Effector memory CD4-positive, alpha-beta T cell (primary cell): ENCODE measurements around the gene FCN2.

Experiments
- DNase-seq, 3 donors: peaks; one replicate each; pipeline ENCODE4 v3.0.0-alpha.2; 2020
- H3K27ac ChIP-seq: 2 replicates; pipeline ENCODE4 v1.7.0; 2013; ENCODE audit warnings: mild to moderate bottlenecking, low read length, moderate library complexity; ENCODE audit not compliant: insufficient read depth, poor library complexity, severe bottlenecking
- H3K27me3 ChIP-seq: replicated peaks from 2 replicates; pipeline ENCODE4 v1.7.0; 2013; ENCODE audit warnings: mild to moderate bottlenecking, low read length; ENCODE audit not compliant: insufficient read depth, control insufficient read depth, poor library complexity, severe bottlenecking
- H3K36me3 ChIP-seq: 2 replicates; pipeline ENCODE4 v1.7.0; 2013; ENCODE audit warnings: mild to moderate bottlenecking, low read length, moderate library complexity; ENCODE audit not compliant: control insufficient read depth, insufficient read depth
- H3K4me1 ChIP-seq: 2 replicates; pipeline ENCODE4 v1.7.0; 2013; ENCODE audit warnings: low read length, mild to moderate bottlenecking; ENCODE audit not compliant: control insufficient read depth, insufficient read depth, poor library complexity, severe bottlenecking
- H3K4me3 ChIP-seq: 2 replicates; pipeline ENCODE4 v1.7.0; 2013; ENCODE audit warnings: low read length, low read depth, mild to moderate bottlenecking; ENCODE audit not compliant: insufficient read depth, poor library complexity, severe bottlenecking
- H3K9me3 ChIP-seq: 2 replicates; pipeline ENCODE4 v1.7.0; 2013; ENCODE audit warnings: mild to moderate bottlenecking, low read length, moderate library complexity; ENCODE audit not compliant: control insufficient read depth
- total RNA-seq, 3 donors: gene quantifications; one replicate each; lab custom pipeline; 2026; lab: John Stamatoyannopoulos, UW

The FCN2 gene
- 0 reads per million in 3 donors for total RNA-seq

DNA sequence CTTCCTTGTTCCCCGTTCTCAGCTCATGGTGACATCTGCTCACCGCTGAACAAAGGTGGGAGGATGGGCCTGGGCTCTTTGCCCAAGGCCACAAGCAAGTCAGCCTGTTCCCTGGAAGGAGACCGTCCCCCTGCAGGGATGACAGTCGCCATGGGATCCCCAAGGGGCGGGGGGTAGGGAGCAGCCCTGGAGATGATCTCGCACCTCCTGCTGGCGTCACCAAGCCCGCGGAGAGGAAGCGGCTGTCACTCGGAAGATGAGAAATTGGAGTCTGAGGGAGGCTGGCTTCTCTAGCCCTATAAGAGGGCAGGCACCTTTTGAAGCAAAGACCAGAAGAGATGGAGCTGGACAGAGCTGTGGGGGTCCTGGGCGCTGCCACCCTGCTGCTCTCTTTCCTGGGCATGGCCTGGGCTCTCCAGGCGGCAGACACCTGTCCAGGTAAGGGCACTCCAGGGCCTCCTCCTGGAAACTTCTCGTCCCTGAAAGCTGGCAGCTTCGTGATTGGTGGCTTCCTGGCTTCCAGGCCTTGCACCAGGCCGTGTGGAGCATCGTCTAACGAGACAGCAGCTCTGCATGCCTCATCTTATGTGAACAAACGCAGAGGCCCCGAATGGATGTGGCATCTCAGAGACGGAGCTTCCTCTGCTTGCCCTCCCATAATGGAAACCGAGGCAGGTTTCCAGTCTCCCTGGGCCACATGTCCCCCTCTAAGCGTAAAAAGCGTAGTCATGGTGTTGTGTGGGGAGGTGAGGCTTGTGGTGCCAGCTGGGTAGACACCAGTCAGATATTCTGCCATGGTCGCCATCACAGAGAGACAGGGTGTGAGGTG is at the start of gene FCN2:
TSS of gene FCN2 (plus strand) at position 327 of the 829 bp plus-strand sequence. CDS start at position 339, 12 bp downstream.
- no peaks in the 10 kb centered on the region for H3K36me3 ChIP-seq
- H3K27me3 ChIP-seq = no peaks in the 10 kb centered on the region
- H3K9me3 ChIP-seq = no peaks in the 10 kb centered on the region
- H3K4me1 ChIP-seq = no peaks in the 10 kb centered on the region
- no peak within 1 kb of the TSS for H3K27ac ChIP-seq
- no peak within 1 kb of the TSS for H3K4me3 ChIP-seq
- DNase-seq = no peak

DNA sequence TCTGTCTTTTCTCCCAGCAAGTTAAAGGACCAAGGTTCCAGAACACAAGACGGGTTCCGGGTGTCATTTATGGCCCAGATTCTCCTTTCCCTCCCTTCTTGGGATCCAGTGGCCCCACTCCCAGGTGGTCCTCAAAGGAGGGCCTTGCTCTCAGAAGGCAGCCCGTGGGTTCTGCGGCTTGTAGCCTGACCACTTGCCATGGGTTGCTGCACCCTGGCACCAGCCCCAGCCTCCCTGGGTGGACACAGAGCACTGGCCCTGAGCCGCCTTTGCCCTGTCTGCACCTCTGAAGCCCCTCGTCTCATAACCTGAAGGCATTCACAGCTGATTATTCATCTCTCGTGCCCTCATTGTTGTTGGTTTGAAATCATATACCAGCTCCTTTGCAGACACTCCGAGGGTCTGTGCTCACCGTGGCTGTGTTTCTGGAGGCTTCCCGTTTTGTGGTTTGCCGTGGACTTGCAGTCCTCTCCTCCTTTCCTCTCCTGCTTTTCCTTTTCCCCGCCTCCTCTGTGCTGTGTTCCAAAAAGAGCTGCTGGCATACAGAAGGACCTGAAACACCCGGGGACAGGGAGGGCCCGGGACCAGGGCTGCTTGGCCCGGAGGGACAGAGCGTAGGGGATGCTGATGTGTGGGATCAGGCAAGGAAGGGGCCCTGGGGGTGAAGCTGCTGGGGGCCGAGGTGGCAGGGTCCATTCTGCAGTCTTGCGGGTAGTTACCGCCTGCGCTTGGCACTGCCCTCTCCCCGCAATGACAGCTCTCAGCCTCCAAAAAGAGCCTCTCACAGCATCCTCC is 49.5 kb upstream of the FCN2 start:
- no peaks in the 10 kb centered on the region for H3K9me3 ChIP-seq
- no peaks in the 10 kb centered on the region for H3K4me1 ChIP-seq
- no peak overlapping the region for H3K27ac ChIP-seq
- no peaks in the 10 kb centered on the region for H3K27me3 ChIP-seq
- H3K4me3 ChIP-seq = no peak overlapping the region
- H3K36me3 ChIP-seq = no peaks in the 10 kb centered on the region
- DNase-seq = no peak

DNA sequence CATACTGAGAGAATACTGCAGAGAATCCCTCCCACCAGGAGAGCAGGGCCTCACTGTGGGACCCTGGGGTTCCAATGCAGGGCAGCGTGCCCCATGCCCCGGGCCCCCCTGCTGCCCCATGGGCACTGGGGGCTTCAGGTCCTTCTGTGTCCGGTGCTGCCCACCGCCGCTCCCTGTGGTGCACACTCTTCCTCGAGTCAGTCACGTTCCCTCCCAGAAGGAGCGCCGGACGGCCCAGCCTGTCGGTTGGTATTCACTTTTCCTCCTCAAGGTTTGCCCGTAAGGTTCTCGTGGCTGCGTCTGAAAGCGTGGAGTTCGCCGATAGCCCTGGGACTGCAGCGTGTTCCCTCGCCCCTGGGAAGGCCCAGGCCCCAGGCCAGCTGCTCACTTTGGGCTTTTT is 48.1 kb upstream of the FCN2 start:
- no peak for DNase-seq
- Histone ChIP-seq H3K4me1 (no peaks in the 10 kb centered on the region), H3K27me3 (no peaks in the 10 kb centered on the region), H3K9me3 (no peaks in the 10 kb centered on the region), H3K36me3 (no peaks in the 10 kb centered on the region), H3K4me3 (no peak overlapping the region), H3K27ac (no peak overlapping the region)

DNA sequence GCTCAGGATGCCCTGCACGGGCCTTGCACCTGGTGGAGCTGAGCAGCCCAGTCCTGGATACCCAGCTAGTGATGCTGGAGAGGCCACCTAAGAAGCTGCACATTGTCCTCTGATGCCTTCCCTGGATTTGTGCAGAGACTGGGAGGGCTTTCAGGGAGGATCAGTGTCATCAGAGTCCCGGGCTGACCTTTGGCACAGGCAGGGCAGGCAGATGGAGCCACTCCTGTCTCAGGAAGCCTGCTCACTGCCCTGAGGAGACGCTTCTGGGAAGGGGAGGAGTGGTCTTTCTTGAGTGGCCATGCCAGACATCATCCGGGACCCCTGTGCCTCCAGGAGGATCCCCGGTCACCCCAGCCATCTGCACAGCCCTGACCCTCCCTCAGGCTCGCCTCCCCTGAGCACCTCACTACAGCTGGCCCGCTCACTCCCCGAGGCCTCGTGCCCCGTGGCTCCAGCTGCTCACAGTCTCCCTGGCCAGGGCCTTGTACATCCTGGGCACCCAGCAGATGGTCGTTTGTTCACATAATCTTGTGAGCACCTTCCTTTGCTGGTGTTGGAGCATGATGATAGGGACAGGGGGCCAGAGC is 47.2 kb upstream of the FCN2 start:
- H3K27me3 ChIP-seq = no peaks in the 10 kb centered on the region
- no peak overlapping the region for H3K27ac ChIP-seq
- H3K36me3 ChIP-seq = no peaks in the 10 kb centered on the region
- DNase-seq = no peak
- no peak overlapping the region for H3K4me3 ChIP-seq
- no peaks in the 10 kb centered on the region for H3K9me3 ChIP-seq
- no peaks in the 10 kb centered on the region for H3K4me1 ChIP-seq

DNA sequence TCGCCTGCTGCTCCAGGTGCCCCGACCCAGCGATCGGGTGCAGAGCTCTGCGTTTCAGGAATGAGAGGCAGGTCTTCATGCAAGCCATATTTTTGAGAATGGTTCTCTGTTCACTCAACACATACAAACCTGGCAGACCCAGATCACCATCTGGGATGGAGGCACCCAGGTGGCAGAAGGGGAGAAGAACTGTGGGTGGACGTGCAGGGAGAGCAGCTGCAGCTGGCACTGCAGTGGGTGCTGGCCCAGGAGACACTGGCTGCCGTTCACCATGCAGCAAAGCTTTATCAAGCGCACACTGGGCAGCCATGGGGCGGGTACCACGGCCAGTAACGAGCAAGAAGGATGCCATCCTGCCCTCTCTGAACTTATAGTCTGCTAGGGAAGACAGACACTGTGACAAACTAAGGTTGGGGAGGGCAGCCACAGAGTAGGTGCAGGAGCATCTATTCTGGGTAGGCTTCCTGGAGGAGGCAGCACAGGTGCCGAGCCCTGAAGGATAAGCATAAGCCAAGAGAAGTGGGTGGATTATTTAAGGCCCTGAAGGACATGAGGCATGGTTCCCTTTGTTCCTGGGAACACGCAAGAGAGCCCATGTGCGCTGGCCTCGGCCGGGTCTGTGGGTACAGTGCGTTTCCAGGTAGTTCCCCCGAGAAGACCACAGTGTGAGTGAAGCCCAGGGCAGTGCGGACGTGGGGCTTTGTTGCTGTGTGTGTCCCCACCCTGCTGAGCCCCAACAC is 46.2 kb upstream of the FCN2 start:
- H3K27me3 ChIP-seq = no peaks in the 10 kb centered on the region
- no peaks in the 10 kb centered on the region for H3K36me3 ChIP-seq

DNA sequence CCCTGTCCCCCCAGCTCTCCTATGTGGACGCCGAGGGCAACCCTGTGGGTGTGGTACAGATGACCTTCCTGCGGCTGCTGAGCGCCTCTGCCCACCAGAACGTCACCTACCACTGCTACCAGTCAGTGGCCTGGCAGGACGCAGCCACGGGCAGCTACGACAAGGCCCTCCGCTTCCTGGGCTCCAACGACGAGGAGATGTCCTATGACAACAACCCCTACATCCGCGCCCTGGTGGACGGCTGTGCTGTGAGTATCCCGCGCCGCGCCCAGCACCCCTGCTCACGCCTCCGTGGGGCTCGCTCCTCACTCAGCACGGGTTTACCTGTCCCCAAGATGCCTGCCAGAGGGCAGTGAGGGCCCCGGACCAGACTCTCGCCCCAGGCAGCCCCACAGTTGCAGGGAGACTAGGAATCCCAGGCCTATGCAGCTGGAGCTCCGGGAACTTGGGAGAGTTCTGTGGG is 45.6 kb upstream of the FCN2 start:
- DNase-seq = no peak
- H3K27me3 ChIP-seq = no peaks in the 10 kb centered on the region
- no peak overlapping the region for H3K4me3 ChIP-seq
- H3K9me3 ChIP-seq = no peaks in the 10 kb centered on the region
- H3K4me1 ChIP-seq = no peaks in the 10 kb centered on the region
- H3K27ac ChIP-seq = no peak overlapping the region
- no peaks in the 10 kb centered on the region for H3K36me3 ChIP-seq

More for the DNA sequence above, 46.2 kb upstream of the FCN2 start:
- H3K9me3 ChIP-seq = no peaks in the 10 kb centered on the region
- no peak for DNase-seq
- H3K4me3 ChIP-seq = no peak overlapping the region
- H3K4me1 ChIP-seq = no peaks in the 10 kb centered on the region
- H3K27ac ChIP-seq = no peak overlapping the region

DNA sequence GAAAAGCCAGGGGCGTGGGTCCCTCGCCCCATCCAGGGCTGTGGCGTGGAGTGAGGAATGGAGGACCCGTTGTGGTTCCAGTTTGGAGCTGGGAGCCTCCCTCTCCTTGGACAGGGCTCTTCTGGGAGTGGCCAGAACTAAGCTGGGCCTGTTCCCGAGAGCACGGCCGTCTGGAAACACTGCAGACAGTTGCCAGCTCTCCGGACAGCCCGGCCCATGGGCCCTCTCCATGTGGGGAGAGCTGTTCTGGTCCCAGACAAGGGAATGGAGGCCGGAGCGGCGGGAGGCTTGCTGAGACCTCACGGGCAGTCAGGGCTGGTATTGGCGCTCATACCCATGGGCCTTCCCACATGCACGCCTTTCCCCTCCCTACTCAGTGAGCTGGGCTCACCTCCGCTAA is 45.2 kb upstream of the FCN2 start:
- no peak overlapping the region for H3K27ac ChIP-seq
- no peak overlapping the region for H3K4me3 ChIP-seq
- no peaks in the 10 kb centered on the region for H3K27me3 ChIP-seq
- no peaks in the 10 kb centered on the region for H3K36me3 ChIP-seq
- H3K9me3 ChIP-seq = no peaks in the 10 kb centered on the region
- DNase-seq = no peak
- no peaks in the 10 kb centered on the region for H3K4me1 ChIP-seq

DNA sequence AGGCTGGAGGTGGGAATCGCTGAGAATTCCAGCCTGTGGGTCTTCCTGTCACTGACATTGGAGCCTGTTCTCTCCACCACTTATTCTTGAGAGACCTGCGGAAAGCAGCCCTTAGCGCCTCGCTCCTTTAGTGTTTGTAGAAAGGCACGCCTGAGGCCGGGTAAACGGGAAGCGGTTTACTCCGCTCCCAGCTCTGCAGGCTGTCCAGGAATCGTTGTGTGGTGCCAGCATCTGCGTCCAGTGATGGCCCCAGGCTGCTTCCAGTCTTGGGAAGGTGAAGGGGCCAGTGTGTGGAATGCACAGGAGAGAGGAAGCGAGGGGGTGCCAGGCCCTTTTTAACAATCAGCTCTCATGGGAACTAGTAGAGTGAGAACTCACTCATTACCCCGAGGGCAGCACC is 44.6 kb upstream of the FCN2 start:
- Histone ChIP-seq H3K27ac (no peak overlapping the region), H3K36me3 (no peaks in the 10 kb centered on the region), H3K4me3 (no peak overlapping the region), H3K27me3 (no peaks in the 10 kb centered on the region), H3K4me1 (no peaks in the 10 kb centered on the region), H3K9me3 (no peaks in the 10 kb centered on the region)
- DNase-seq = no peak

DNA sequence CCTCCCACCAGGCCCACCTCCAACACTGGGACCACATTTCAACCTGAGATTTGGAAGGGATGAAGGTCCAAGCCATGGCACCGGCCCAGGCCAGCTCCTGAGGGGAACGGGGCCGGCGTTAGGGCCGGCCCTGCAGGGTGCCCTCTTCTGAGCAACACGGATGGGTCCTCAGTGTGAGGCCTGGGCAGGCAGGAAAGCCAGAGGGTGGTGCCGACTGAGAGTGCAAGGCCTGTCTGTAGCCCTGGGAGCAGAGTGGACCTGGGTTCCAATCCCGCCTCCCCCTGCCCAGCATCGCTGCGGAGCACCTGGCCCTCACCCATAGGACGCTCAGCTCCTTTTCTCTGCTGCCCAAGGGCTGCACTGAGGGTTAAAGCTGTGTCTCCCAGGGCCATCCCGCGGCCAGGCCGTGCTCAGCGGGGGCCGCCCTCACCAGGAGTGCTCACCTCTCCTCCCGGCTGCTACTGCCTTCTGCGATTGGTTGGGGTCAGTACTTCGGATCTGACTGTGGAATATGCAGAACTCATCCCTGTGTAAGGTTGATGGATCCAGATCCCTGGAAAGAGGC is 44.1 kb upstream of the FCN2 start:
- no peak for DNase-seq

More for the DNA sequence above, 44.1 kb upstream of the FCN2 start:
- Histone ChIP-seq H3K4me3 (no peak overlapping the region), H3K27me3 (no peaks in the 10 kb centered on the region), H3K4me1 (no peaks in the 10 kb centered on the region), H3K9me3 (no peaks in the 10 kb centered on the region), H3K27ac (no peak overlapping the region), H3K36me3 (no peaks in the 10 kb centered on the region)
